Skeletal muscle satellite cell (primary cell): Measurements from ENCODE around the gene TMEM51.

Source experiments
- H3K27me3 ChIP-seq: 2 replicates; pipeline ENCODE4 v1.7.0; 2013; ENCODE audit warnings: low read length; ENCODE audit not compliant: control insufficient read depth, insufficient read depth
- H3K36me3 ChIP-seq: 2 replicates; pipeline ENCODE4 v1.7.0; 2013; ENCODE audit warnings: mild to moderate bottlenecking, control low read depth, low read length; ENCODE audit not compliant: insufficient read depth
- H3K4me1 ChIP-seq: 2 replicates; pipeline ENCODE4 v1.7.0; 2013; ENCODE audit warnings: low read length; ENCODE audit not compliant: control insufficient read depth, insufficient read depth
- H3K4me2 ChIP-seq: 2 replicates; pipeline ENCODE4 v1.7.0; 2013; ENCODE audit warnings: mild to moderate bottlenecking, low read length
- H3K4me3 ChIP-seq: 2 replicates; pipeline ENCODE4 v1.7.0; 2013; ENCODE audit warnings: low read length
- H3K9ac ChIP-seq: 2 replicates; pipeline ENCODE4 v1.7.0; 2013; ENCODE audit warnings: mild to moderate bottlenecking, low read depth, low read length, moderate library complexity
- H3K9me3 ChIP-seq: replicated peaks from 2 replicates; pipeline ENCODE4 v1.7.0; 2013; ENCODE audit warnings: mild to moderate bottlenecking, control low read depth, low read length

Gene TMEM51

DNA sequence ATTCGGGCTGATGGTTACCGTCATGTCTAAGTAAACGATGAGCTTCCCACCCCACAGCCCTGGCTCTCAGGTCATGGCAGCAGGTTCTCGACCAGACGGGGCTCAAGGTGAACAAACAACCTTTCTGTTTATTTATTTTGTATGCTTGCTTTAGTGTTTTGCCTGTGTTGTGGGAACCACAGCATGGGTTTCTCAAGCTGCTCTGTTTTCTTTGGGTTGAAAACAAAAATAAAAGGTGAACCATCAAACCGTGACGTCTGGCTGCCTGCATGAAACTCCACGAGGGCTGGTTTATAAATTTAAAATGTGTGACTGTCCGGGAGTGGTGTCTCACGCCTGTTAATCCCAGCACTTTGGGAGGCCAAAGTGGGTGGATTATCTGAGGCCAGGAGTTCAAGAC lies 28.0 kb downstream of the TMEM51 start:
- Histone ChIP-seq H3K36me3 (no peaks in the 10 kb centered on the region), H3K4me1 (peaks cover 32% of the 10 kb centered on the region), H3K9me3 (no peaks in the 10 kb centered on the region), H3K4me2 (no peak overlapping the region), H3K9ac (no peak overlapping the region), H3K27me3 (no peaks in the 10 kb centered on the region), H3K4me3 (no peak overlapping the region)

DNA sequence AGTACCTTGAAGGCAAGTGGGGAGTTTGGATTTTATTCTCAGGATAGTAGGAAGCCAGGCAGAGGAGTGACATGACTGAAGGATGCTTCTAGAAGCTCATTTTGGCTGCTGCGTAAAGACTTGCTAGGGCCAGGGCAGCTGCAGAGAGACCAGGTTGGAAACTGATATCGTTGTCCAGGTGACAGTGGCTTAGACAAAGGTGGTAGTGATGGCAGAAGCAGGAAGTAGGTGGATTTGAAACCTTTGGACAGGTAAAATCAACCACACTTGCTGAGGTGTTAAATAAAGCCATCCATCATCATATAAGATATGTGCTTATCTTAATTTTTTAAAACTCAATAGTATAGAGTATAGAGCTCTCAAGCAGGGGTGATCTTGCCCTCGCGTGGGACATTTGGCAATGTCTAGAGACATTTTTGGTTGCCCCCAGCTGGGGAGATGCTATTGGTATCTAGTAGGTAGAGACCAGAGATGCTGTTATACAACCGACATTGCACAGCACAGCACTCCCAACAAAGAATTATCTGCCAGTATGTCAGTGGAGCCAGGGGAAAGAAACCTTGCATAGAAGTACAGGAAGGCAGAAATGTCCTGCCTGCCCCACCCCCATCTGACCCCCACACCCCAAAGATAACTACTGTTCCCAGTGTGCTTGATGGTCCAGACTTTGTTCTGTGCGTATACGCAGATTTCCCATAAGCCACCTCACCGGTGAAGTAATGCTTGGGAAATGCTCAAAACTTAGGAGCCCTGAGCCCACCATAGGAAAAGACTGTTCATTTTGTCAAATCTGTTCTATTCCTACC lies 31.1 kb downstream of the TMEM51 start:
- no peak overlapping the region for H3K9ac ChIP-seq
- peaks cover 9% of the 10 kb centered on the region for H3K4me1 ChIP-seq
- H3K4me2 ChIP-seq, result no peak overlapping the region
- no peak overlapping the region for H3K4me3 ChIP-seq
- no peaks in the 10 kb centered on the region for H3K27me3 ChIP-seq
- no peaks in the 10 kb centered on the region for H3K36me3 ChIP-seq
- no peaks in the 10 kb centered on the region for H3K9me3 ChIP-seq

DNA sequence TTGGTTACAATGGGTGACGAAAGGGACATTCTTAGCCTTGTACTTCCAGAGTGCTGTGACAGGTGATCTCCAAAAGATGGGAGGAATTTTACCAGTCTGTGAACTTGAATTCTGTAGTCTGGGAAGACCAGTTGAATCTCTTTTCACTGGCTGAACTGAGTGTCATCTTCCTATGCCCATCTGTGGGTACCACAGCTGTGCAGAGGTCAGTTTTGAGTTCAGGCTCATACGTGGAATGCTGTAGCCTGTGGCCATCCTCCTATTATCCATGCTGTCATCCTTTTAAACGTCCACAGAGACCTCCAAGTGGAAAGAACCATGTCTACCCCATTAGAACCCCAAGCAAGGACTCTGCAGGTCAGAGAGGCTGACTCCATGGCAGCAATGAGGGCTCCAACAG lies 32.1 kb downstream of the TMEM51 start:
- Histone ChIP-seq H3K9me3 (no peaks in the 10 kb centered on the region), H3K9ac (no peak overlapping the region), H3K27me3 (no peaks in the 10 kb centered on the region), H3K4me1 (no peaks in the 10 kb centered on the region), H3K4me2 (no peak overlapping the region), H3K36me3 (no peaks in the 10 kb centered on the region), H3K4me3 (no peak overlapping the region)

DNA sequence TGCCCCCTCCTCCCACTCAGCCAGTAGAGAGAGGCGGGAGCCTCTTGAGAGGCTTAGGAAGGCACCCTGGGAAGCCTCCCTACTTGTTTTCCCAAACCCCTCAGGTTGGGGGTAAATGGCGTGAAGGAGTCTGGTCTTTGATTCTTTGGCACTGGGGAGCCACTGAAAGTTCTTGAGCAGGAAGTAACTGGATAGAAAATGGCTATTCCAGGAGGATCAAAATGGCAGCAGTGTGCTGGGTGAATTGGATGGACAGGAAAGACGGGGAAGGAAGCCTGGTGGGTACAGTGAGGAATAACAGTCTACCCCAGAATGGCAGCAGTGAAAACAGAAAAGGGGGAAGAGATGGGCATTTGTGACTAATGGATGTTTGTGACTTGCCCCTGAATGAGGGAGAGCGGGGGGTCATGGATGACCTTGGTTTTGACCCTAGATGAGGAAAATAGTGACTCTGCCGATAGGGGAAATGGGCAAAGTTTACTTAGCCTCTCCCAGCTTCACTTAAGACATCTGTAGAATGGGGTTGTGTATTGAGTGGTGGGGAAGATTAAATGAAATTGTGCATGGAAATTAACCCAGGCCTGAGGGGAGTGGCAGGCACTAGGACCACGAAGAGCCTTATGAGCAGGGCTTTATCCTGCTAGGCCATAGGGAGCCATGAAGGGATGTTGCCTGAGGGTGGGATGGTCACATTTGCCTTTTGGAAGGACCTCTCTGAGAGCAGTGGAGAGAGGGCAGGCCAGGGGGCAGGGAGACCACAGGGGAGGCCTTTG lies 32.7 kb downstream of the TMEM51 start:
- no peaks in the 10 kb centered on the region for H3K27me3 ChIP-seq
- H3K4me2 ChIP-seq, result no peak overlapping the region
- no peak overlapping the region for H3K4me3 ChIP-seq
- H3K9ac ChIP-seq, result no peak overlapping the region
- no peaks in the 10 kb centered on the region for H3K9me3 ChIP-seq
- no peaks in the 10 kb centered on the region for H3K4me1 ChIP-seq
- no peaks in the 10 kb centered on the region for H3K36me3 ChIP-seq

DNA sequence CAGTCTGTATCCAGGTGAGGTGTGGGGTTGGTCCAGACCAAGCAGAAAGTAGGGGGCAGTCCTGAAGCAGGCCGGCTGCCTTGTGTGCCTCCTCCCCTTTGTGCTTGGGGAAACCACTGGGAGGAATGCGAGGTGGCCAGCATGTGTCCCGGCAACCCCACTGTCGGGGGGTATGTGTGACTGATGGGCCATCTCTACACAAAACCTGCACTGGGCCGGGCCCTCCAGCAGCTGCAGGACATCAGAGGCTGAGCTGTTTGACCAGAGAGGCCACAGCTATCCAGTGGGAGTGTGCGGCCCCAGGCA lies 33.3 kb downstream of the TMEM51 start:
- Histone ChIP-seq H3K9ac (no peak overlapping the region), H3K27me3 (no peaks in the 10 kb centered on the region), H3K4me2 (no peak overlapping the region), H3K9me3 (no peaks in the 10 kb centered on the region), H3K4me3 (no peak overlapping the region), H3K36me3 (no peaks in the 10 kb centered on the region), H3K4me1 (no peaks in the 10 kb centered on the region)

DNA sequence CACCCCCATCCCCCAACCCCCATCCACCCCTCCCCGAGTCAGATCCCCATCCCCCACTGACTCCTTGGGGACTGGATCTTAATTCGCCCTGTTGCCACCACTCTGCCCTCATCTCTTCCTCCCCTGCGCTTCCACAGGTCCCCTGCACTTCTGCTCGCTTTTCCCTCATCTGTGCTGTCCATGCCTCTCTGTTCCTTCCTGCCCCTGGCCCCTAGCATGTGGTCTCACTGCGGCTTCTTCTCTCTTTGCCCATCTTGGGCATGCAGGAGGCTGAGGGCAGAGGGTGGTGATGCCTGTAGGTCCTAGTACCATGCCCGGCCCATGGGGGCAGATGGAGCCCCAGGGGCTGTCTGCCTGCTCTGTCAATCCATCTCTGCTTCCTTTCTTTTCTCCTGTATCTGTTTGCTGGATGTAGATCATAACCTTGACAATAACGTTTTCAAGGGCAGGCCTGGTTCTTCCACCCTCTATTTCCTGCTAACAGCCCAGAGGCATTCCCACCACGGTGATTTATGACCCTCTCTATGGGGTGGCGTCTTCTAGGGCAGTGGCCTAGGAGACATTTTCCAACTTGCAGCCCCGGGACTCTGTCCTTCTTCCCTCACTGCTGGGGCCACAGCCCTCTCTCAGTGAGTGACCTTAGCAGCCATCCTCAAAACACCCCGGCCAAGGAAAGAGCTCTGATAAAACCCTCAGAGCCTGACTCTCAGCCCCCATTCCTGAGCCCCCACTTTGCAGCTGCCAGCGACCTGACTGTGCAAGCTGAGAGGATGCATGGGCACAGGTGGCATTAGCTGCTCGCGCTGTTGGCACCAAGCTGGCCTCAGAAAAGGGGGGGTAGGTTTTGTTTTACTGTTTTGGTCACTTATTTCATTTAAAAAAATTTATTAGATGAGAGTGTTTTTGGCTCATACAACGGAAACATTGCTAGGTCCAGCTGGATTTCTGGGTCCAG lies 33.9 kb downstream of the TMEM51 start:
- Histone ChIP-seq H3K9me3 (no peaks in the 10 kb centered on the region), H3K9ac (no peak overlapping the region), H3K36me3 (no peaks in the 10 kb centered on the region), H3K4me3 (no peak overlapping the region), H3K4me1 (no peaks in the 10 kb centered on the region), H3K4me2 (no peak overlapping the region), H3K27me3 (no peaks in the 10 kb centered on the region)

DNA sequence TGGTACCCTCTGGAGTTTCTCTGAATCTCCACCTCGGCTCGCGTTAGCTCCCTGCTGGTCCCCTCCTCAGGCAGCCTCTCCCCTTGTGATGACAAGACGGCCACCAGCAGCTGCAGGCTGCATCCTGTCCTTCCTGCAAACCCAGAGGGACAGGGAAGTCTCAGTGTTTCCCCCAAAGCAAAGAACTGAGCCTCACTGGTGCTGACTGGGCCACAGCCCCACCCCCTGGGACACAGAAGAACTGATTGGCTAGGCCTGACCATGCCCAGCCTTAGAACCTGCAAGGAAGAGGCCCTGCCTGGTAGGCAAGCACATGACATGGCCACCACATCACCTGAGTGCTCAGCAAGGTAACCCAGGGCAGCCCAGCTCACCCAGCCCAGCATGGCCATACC lies 34.6 kb downstream of the TMEM51 start:
- no peaks in the 10 kb centered on the region for H3K4me1 ChIP-seq
- H3K9me3 ChIP-seq, result no peaks in the 10 kb centered on the region
- no peak overlapping the region for H3K4me2 ChIP-seq

DNA sequence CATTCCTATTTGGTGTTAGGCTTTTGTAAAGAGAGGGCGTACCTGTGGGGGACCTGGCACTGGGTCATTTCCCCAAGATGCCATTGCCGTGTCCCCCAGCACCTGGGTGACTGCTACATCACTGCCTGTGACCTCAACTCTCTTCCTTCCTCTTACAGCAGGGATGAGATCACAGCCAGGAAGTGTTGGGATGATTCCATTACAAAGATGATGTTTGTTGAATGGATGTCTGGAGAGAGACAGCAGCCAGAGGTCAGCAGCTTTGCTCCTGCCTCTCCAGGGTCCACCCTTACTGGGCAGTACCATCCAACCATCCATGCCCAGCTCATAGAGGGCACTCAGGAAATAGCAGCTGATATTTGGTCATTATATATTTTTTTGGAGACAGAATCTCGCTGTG lies 35.1 kb downstream of the TMEM51 start:
- no peak overlapping the region for H3K4me2 ChIP-seq
- no peak overlapping the region for H3K4me3 ChIP-seq
- H3K36me3 ChIP-seq, result no peaks in the 10 kb centered on the region
- H3K9me3 ChIP-seq, result no peaks in the 10 kb centered on the region
- no peaks in the 10 kb centered on the region for H3K27me3 ChIP-seq
- no peaks in the 10 kb centered on the region for H3K4me1 ChIP-seq
- H3K9ac ChIP-seq, result no peak overlapping the region

More for the DNA sequence above, 34.6 kb downstream of the TMEM51 start:
- Histone ChIP-seq H3K36me3 (no peaks in the 10 kb centered on the region), H3K27me3 (no peaks in the 10 kb centered on the region), H3K4me3 (no peak overlapping the region), H3K9ac (no peak overlapping the region)

DNA sequence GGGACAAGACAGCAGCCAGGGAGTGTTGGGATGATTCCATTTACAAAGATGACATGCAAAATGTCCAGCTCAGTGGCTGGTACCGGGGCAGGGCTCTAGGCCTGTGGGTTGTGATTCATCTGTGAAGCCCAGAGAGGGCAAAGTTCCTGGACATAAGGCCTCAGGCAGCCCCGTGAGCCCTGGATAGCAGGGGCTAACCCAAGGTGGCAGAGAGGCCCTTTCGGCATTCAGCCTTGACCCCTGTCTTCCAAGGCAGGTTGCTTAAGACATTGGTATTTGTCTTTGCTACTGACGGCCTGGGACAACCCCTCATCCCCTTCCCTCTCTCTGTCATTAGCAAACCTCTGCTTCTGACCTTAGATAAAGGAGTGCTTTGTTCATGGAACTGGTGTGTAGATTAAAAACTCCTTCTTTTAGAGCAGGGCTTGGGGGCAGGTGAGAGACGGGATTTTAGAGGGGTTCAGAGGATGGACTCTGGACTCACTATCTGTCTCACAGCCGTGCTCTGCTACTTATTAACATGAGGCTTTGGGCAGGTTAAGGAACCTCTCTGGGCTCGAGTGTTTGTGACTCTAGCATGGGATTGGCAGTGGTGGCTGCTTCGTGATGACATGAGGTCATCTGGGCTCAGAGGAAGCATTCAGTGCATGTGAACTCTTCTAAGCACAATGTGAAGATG lies 36.3 kb downstream of the TMEM51 start:
- no peak overlapping the region for H3K4me3 ChIP-seq
- H3K4me1 ChIP-seq, result no peaks in the 10 kb centered on the region
- no peak overlapping the region for H3K9ac ChIP-seq
- no peak overlapping the region for H3K4me2 ChIP-seq
- no peaks in the 10 kb centered on the region for H3K27me3 ChIP-seq
- no peaks in the 10 kb centered on the region for H3K9me3 ChIP-seq
- no peaks in the 10 kb centered on the region for H3K36me3 ChIP-seq

DNA sequence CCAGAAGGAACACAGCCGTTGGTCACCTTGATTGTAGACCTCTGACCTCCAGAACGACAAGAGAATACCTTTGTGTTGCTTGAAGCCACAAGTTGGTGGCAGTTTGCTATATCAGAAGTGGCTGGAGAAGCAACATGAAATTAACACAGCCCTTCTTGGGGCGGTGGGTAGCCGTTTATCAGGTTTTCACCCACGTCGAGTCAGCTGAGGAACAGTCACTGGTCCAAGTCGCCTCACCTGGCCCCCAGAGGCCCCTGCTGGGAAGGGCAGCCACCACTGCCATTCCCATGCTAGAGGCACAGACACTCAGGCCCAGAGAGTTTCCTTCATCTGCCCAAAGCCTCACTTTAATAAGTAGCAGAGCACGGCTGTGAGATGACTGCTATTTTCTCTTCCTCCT lies 37.7 kb downstream of the TMEM51 start:
- Histone ChIP-seq H3K27me3 (no peaks in the 10 kb centered on the region), H3K4me2 (no peak overlapping the region), H3K4me3 (no peak overlapping the region), H3K9me3 (no peaks in the 10 kb centered on the region), H3K9ac (no peak overlapping the region), H3K36me3 (no peaks in the 10 kb centered on the region), H3K4me1 (no peaks in the 10 kb centered on the region)

DNA sequence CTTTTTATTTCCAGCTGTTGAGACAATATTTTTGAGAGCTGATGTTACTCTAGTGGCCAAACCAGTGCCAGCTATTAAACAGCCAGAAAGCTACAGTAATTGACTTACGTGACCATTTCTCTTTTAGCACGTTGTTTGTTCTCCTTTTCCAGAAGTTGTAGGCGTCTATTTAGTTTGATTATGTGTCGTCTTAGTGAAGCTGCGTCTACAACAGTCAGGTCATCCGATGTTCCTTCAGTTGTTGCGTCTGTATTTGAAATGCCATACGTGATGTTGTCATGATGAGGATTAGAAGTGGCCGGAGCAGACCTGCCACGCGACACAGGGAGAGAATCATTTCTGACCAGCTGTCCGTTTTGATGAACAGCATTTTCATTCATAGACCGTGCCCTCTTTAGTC lies 38.2 kb downstream of the TMEM51 start:
- H3K4me2 ChIP-seq, result no peak overlapping the region
- no peaks in the 10 kb centered on the region for H3K4me1 ChIP-seq
- no peaks in the 10 kb centered on the region for H3K9me3 ChIP-seq

More for the DNA sequence above, 38.2 kb downstream of the TMEM51 start:
- H3K9ac ChIP-seq, result no peak overlapping the region
- H3K4me3 ChIP-seq, result no peak overlapping the region
- no peaks in the 10 kb centered on the region for H3K36me3 ChIP-seq
- no peaks in the 10 kb centered on the region for H3K27me3 ChIP-seq
